Caco-2 (cell line): Measurements from ENCODE around the gene SEMA3C. TPM values are rescaled to one million over a fixed set of nuclear protein-coding genes. Genes with fewer than 3 reads are reported as not detected.

Experiments
- BruUV-seq: library from RNA; stranded (reverse); fragments of 400-500 nt; replicated peaks from 2 replicates; lab custom pipeline; 2021; lab: Mats Ljungman, UMichigan
- CTCF ChIA-PET: fragments of 300-600 bp; sonication (Branson Sonifier 250); formaldehyde crosslinking; loops from one replicate; lab custom pipeline; 2022; ENCODE audit warnings: antibody characterized with exemption; lab: Charles Lee
- POLR2A ChIA-PET: fragments of 300-600 bp; sonication (Branson Sonifier 250); formaldehyde crosslinking; loops from one replicate; lab custom pipeline; 2022; ENCODE audit warnings: antibody characterized with exemption; lab: Charles Lee
- DNase-seq, 2 experiments: peaks; one replicate each; pipeline versions ENCODE4 v3.0.0 to v3.0.0-alpha.2; 2020 to 2022
- H3K27me3 ChIP-seq: replicated peaks from 2 replicates; pipeline ENCODE4 v1.6.0; 2011; ENCODE audit warnings: low read length; ENCODE audit not compliant: control insufficient read depth, insufficient read depth
- H3K36me3 ChIP-seq: 2 replicates; pipeline ENCODE4 v1.5.1; 2011; ENCODE audit warnings: low read length; ENCODE audit not compliant: control insufficient read depth, insufficient read depth
- H3K4me1 ChIP-seq: fragments of 250-450 bp; sonication (Bioruptor Pico); 2 replicates; pipeline ENCODE4 v1.5.1; 2020; ENCODE audit warnings: mild to moderate bottlenecking
- H3K4me3 ChIP-seq: 2 replicates; pipeline ENCODE4 v1.5.1; 2011; ENCODE audit warnings: low read depth, mild to moderate bottlenecking, control low read depth, low read length
- H3K9me3 ChIP-seq: fragments of 250-450 bp; sonication (Bioruptor Pico); 2 replicates; pipeline ENCODE4 v1.5.1; 2020; ENCODE audit warnings: mild to moderate bottlenecking, moderate library complexity
- H3K27ac Mint-ChIP-seq: one replicate; pipeline ENCODE4 v1.8.0; 2022; ENCODE audit warnings: mixed read lengths; ENCODE audit not compliant: unreplicated experiment
- H3K27me3 Mint-ChIP-seq: one replicate; pipeline ENCODE4 v1.8.0; 2022; ENCODE audit warnings: mixed read lengths; ENCODE audit not compliant: insufficient read depth, unreplicated experiment
- H3K36me3 Mint-ChIP-seq: one replicate; pipeline ENCODE4 v1.8.0; 2022; ENCODE audit warnings: mild to moderate bottlenecking, mixed read lengths; ENCODE audit not compliant: insufficient read depth, unreplicated experiment
- H3K4me1 Mint-ChIP-seq: one replicate; pipeline ENCODE4 v1.8.0; 2022; ENCODE audit warnings: low read depth, mixed read lengths; ENCODE audit not compliant: unreplicated experiment
- H3K4me3 Mint-ChIP-seq: one replicate; pipeline ENCODE4 v1.8.0; 2022; ENCODE audit warnings: mild to moderate bottlenecking, moderate library complexity, mixed read lengths; ENCODE audit not compliant: unreplicated experiment
- H3K9me3 Mint-ChIP-seq: one replicate; pipeline ENCODE4 v1.8.0; 2022; ENCODE audit warnings: mixed read lengths; ENCODE audit not compliant: unreplicated experiment
- intact Hi-C: fragments of 100-400 bp; cut with micrococcal nuclease; formaldehyde crosslinking; loops from one replicate; pipeline ENCODE4 v1.10.0; 2022; ENCODE audit not compliant: unreplicated experiment
- total RNA-seq: library from RNA; stranded (reverse); gene quantifications from 2 replicates; pipeline ENCODE4 v1.2.3, GENCODE V29; 2022
- TF ChIP-seq, protein P1 (sequence below), 2 experiments: fragments of 200-600 bp in 1 of 2; IDR thresholded peaks; 1 replicate in 1 of 2; 2 replicates in 1 of 2; pipeline versions ENCODE4 v1.5.1 to v1.8.0; 2011 to 2022; ENCODE audit warnings: antibody characterized with exemption in 1 of 2, control low read depth in 1 of 2, inconsistent platforms in 1 of 2, low read depth in 1 of 2, low read length in 1 of 2, mild to moderate bottlenecking in 1 of 2, moderate library complexity in 1 of 2; ENCODE audit not compliant: insufficient read depth in 1 of 2, severe bottlenecking in 1 of 2, unreplicated experiment in 1 of 2

SEMA3C gene
- total RNA-seq, 1 experiment from 2014 or later, result 25.8 TPM

DNA sequence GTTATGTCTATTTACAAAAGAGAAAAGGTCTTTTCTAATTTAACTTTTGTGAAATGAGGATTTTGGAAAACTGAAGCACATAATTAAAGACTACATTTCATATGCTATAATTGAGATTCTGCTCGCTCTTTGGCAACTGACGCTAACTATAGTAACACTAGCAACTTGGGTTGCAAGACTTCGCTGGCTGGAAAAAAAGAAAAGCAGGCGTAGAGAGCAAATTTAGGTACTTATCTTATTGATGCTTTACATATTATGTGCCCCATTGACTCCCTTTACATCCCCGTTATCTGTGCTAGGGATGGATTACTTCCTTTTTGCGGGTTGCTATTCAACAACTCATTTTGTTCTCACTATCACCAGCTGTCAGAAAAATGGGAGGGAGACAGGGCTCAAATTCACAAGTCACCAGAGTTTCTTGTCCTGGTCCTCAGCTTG, 10.5 kb downstream of the SEMA3C start:
- Histone ChIP-seq H3K4me3 (no peak overlapping the region), H3K36me3 (no peaks in the 10 kb centered on the region), H3K4me1 (no peaks in the 10 kb centered on the region), H3K9me3 (no peaks in the 10 kb centered on the region), H3K27me3 (no peaks in the 10 kb centered on the region)
- intact Hi-C loops, result no loop called here
- TF ChIP-seq, protein P1, sequence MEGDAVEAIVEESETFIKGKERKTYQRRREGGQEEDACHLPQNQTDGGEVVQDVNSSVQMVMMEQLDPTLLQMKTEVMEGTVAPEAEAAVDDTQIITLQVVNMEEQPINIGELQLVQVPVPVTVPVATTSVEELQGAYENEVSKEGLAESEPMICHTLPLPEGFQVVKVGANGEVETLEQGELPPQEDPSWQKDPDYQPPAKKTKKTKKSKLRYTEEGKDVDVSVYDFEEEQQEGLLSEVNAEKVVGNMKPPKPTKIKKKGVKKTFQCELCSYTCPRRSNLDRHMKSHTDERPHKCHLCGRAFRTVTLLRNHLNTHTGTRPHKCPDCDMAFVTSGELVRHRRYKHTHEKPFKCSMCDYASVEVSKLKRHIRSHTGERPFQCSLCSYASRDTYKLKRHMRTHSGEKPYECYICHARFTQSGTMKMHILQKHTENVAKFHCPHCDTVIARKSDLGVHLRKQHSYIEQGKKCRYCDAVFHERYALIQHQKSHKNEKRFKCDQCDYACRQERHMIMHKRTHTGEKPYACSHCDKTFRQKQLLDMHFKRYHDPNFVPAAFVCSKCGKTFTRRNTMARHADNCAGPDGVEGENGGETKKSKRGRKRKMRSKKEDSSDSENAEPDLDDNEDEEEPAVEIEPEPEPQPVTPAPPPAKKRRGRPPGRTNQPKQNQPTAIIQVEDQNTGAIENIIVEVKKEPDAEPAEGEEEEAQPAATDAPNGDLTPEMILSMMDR (IDR thresholded peaks at IDR 0.05; ENCODE audit: insufficient read depth in 1 of 2, low read depth in 1 of 2, low read length in 1 of 2, severe bottlenecking in 1 of 2, unreplicated experiment in 1 of 2), result no peak
- Mint-ChIP-seq H3K36me3 (no peaks in the 10 kb centered on the region), H3K9me3 (no peaks in the 10 kb centered on the region), H3K27me3 (no peaks in the 10 kb centered on the region), H3K4me3 (no peak overlapping the region), H3K4me1 (no peaks in the 10 kb centered on the region), H3K27ac (no peak overlapping the region)
- CTCF ChIA-PET, result no interaction called here
- DNase-seq, result no peak
- POLR2A ChIA-PET, result no interaction called here
- no TSS peak for BruUV-seq

DNA sequence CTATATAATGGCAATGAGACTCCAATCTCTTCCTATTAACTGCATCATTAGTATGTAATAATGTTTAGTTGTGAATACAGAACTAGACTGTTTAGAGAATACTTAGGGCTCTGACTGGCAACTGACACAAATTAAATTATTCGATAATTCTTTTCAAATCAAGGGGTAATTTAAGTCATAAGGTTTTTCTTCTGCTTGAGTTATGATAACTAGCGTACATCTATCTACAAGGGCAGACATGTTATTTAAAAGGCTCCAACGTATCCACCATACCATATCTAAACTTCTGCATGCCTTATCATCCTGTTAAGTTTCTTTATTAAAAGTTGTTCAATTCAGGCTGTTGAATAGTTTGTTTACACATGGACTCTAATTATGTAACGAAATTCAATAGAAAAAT, 11.2 kb downstream of the SEMA3C start:
- Histone ChIP-seq H3K4me3 (no peak overlapping the region), H3K4me1 (0 out of 2 replicates have a peak, but pooled peaks cover 5% of the 10 kb centered on the region), H3K36me3 (no peaks in the 10 kb centered on the region), H3K9me3 (no peaks in the 10 kb centered on the region), H3K27me3 (no peaks in the 10 kb centered on the region)
- H3K9me3 Mint-ChIP-seq, result no peaks in the 10 kb centered on the region
- H3K4me3 Mint-ChIP-seq, result no peak overlapping the region
- POLR2A ChIA-PET, result no interaction called here
- TF ChIP-seq, protein P1 (IDR thresholded peaks at IDR 0.05; ENCODE audit: insufficient read depth in 1 of 2, low read depth in 1 of 2, low read length in 1 of 2, severe bottlenecking in 1 of 2, unreplicated experiment in 1 of 2), result no peak
- CTCF ChIA-PET, result no interaction called here
- DNase-seq, result no peak
- BruUV-seq, result no TSS peak
- no peaks in the 10 kb centered on the region for H3K27me3 Mint-ChIP-seq
- intact Hi-C loops, result no loop called here
- H3K27ac Mint-ChIP-seq, result no peak overlapping the region
- H3K36me3 Mint-ChIP-seq, result no peaks in the 10 kb centered on the region
- peaks cover 4% of the 10 kb centered on the region for H3K4me1 Mint-ChIP-seq

DNA sequence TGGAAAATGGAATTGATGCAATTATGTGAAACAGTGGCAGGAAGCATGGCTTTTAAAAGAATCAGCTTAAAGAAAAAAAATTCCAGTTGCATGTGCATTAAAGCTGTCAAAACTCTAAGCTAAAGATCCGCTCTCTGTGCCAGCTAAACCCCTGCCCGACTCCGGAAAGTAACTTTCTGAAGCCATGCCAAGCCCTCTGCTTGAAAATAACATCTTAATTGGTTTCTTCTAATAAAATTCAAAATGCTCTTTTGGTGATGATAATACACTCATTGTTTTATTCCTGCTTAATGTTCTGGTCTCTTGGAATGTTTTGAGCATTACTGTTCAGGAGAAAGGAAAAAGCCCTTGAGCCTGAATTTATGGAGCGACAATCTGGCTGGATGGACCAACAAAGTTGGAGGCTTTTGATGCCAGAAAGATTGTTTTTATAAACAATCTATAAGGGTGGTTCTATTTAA, 11.7 kb downstream of the SEMA3C start:
- no peak for DNase-seq
- H3K27ac Mint-ChIP-seq, result no peak overlapping the region
- ChIA-PET POLR2A (no interaction called here), CTCF (no interaction called here)
- Histone ChIP-seq H3K9me3 (no peaks in the 10 kb centered on the region), H3K4me3 (no peak overlapping the region), H3K27me3 (no peaks in the 10 kb centered on the region), H3K4me1 (0 out of 2 replicates have a peak, but pooled peaks cover 5% of the 10 kb centered on the region), H3K36me3 (no peaks in the 10 kb centered on the region)
- no peaks in the 10 kb centered on the region for H3K9me3 Mint-ChIP-seq
- peaks cover 7% of the 10 kb centered on the region for H3K4me1 Mint-ChIP-seq
- TF ChIP-seq, protein P1 (IDR thresholded peaks at IDR 0.05; ENCODE audit: insufficient read depth in 1 of 2, low read depth in 1 of 2, low read length in 1 of 2, severe bottlenecking in 1 of 2, unreplicated experiment in 1 of 2), result no peak
- H3K4me3 Mint-ChIP-seq, result no peak overlapping the region
- intact Hi-C loops, result no loop called here
- no peaks in the 10 kb centered on the region for H3K27me3 Mint-ChIP-seq
- BruUV-seq, result no TSS peak
- no peaks in the 10 kb centered on the region for H3K36me3 Mint-ChIP-seq
